Measurements from ENCODE around the gene ZFP57.

ZFP57 gene

GRCh38 chr6:29680904-29681303 lies at the start of gene ZFP57:
ZFP57 (minus strand) TSS chr6:29681152; CDS start chr6:29677003, 4,149 bp downstream.
- no peak for DNase-seq

GRCh38 chr6:29730575-29731126 lies 49.7 kb upstream of the ZFP57 start:
- DNase-seq: no peak

GRCh38 chr6:29729774-29730328 lies 48.9 kb upstream of the ZFP57 start:
- no peak for DNase-seq

DNA sequence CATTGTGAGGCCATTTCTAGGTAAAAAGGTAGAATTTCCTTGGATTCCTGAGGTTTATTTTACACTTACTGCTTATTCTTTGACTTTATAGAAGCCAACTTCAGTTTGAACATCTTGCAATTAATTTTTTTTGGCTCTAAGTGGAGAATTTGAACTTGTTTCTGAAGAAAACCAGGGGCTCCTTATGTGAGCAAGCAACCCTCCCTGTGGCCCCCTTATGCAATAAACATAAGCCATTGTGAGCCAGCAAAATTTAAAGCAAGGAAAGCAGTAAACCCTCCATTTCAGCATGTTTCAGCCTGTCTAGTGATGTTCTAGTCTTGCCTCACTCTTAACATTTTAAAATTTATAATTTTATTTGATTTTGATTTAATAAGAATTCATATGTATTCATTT lies 47.9 kb upstream of the ZFP57 start:
- no peak for DNase-seq

DNA sequence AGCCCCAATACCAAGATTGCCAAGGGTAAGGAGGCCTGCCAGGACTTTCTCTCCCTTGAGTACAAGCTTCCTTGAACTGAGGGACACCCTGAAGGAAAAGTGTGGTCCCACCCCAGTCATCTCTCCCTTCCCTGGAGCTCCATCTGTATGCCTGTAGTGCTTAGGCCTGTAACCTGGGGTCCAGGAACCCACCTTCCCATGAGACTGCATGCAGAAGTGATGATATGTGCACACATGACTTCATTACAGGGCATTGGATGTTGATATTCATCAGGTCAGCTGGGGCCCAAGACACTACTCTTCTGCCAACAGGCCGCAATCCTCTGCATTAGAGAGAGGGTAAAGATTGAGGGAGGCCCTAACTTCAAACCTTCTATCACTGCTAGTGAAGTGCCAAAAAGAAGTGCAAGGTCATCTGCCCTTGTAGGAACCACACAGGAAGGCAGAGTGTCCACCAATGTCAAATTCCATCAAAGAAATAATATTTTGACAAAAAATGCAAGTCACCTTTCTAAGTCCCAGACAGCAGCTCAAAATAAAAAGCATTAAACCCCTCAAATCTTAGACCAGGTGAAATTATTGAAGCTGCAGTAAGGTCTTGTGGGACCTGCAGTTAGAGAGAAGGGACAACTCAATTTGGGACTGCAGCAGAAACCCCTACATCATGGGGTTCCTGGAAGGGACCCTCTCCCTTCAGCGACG lies 47.4 kb upstream of the ZFP57 start:
- DNase-seq: no peak

GRCh38 chr6:29727637-29728036 lies 46.7 kb upstream of the ZFP57 start:
- no peak for DNase-seq

- DNase-seq: no peak
Measured at GRCh38 chr6:29726571-29727194, 45.7 kb upstream of the ZFP57 start.

DNA sequence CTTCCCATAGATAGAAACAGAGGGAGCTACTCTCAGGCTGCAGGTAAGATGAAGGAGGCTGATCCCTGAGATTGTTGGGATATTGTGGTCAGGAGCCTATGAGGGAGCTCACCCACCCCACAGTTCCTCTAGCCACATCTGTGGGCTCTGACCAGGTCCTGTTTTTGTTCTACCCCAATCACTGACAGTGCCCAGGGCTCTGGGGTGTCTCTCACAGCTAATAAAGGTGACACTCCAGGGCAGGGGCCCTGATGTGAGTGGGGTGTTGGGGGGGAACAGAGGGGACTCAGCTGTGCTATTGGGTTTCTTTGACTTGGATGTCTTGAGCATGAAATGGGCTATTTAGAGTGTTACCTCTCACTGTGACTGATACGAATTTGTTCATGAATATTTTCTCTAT lies 45.0 kb upstream of the ZFP57 start:
- no peak for DNase-seq

- DNase-seq: no peak
Measured at GRCh38 chr6:29724937-29725869, 44.3 kb upstream of the ZFP57 start.

DNA sequence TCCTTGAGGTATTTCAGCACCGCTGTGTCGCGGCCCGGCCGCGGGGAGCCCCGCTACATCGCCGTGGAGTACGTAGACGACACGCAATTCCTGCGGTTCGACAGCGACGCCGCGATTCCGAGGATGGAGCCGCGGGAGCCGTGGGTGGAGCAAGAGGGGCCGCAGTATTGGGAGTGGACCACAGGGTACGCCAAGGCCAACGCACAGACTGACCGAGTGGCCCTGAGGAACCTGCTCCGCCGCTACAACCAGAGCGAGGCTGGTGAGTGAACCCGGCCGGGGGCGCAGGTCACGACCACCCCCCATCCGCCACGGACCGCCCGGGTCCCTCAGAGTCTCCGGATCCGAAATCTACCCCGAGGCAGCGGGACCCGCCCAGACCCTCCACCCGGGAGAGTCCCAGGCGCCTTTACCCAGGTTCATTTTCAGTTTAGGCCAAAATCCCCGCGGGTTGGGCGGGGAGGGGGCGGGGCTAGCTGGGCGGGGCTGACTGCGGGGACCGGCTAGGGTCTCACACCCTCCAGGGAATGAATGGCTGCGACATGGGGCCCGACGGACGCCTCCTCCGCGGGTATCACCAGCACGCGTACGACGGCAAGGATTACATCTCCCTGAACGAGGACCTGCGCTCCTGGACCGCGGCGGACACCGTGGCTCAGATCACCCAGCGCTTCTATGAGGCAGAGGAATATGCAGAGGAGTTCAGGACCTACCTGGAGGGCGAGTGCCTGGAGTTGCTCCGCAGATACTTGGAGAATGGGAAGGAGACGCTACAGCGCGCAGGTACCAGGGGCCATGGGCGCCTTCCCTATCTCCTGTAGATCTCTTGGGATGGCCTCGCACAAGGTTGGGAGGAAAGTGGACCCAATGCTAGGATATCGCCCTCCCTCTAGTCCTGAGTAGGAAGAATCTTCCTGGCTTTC lies 43.0 kb upstream of the ZFP57 start:
- no peak for DNase-seq

GRCh38 chr6:29723262-29723665 lies 42.3 kb upstream of the ZFP57 start, which contains the start of gene HLA-F:
HLA-F (plus strand) TSS chr6:29723434; CDS start chr6:29723464, 30 bp downstream.
- no peak for DNase-seq

- no peak for DNase-seq
Measured at GRCh38 chr6:29720863-29721262, 39.9 kb upstream of the ZFP57 start.

DNA sequence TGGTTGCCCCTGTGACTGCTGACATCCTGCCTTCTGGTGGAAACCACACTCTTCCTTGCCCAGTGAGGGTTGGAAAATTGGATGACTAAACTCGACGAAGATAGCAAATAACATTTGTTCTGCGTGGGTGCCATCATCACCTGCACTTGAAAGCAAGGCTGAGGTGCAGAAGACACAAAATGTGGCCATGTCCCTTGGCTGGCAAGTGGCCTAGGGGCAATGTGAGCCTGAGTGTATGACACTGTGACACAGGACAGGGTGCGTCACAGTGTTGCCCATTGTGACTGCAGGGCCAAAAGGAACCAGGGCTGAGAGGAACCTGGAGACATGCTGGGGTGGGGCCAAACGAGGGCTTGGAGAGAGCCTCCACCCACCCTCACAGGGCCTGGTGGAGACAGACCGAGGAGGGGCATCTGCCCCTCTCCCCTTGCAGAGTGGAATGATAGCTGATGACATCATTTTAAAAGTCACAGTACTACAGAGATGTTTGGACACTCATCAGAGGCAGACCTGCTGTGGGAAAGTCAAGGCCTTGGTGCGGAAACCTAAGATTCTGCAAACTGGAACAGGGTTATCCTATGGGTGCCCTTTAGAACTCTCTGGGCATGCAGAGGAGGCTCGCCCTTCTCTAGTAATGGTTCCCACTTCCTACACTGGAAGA lies 29.5 kb upstream of the ZFP57 start:
- DNase-seq: no peak

DNA sequence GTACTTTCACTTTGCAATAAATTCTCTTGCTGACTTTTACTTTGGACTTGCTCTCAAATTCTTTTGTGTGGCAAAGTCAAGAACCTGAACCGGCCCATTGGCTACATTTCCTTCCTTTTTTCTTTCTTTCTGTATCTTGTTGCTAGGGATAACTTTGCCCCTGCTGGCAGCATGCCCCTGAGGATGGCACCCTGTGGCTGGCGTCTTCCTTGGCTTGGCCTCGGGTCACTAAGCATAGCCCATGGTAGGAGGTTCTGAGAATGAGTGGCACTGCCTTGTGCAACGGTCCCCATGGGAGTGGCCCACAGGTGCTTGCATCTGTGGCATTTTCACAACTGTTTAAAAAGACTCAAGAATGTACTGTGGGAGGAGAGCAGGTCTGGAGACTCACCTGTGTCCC lies 28.2 kb upstream of the ZFP57 start:
- no peak for DNase-seq

DNA sequence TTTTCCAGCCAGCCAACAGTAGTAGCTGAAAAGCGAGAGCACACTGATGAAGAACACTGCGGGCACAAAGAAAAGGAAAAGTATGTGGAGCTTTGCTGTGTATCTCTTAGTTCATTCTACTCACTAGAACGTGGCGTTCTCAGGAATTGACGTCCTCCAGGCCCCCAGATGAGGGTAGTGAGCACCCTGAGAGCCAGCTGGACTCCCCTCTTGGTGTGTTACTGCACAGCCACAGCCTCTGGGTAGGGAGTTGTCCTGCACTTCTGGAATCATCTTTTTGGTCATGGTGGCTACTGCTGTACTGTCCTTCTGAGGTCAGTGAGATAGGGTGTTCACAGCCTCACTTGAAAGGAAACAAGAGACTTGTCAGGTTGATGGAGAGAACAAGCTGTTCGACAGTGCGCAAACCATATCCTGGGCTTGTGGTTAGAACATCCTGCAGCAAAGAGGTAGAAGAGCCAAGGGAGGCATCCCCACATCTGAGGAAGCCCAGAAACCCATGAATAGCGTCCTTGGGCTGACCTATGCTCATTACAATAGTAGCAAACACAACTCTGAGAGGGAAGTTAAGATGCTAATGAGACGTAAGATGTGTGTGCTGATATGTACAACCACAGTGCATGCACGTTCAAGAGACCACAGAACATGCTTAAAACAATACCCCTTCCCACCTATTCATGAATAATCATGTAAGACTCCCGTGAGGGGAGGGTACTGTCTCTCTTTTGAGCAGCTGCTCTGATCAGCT lies 27.7 kb upstream of the ZFP57 start:
- DNase-seq: no peak

DNA sequence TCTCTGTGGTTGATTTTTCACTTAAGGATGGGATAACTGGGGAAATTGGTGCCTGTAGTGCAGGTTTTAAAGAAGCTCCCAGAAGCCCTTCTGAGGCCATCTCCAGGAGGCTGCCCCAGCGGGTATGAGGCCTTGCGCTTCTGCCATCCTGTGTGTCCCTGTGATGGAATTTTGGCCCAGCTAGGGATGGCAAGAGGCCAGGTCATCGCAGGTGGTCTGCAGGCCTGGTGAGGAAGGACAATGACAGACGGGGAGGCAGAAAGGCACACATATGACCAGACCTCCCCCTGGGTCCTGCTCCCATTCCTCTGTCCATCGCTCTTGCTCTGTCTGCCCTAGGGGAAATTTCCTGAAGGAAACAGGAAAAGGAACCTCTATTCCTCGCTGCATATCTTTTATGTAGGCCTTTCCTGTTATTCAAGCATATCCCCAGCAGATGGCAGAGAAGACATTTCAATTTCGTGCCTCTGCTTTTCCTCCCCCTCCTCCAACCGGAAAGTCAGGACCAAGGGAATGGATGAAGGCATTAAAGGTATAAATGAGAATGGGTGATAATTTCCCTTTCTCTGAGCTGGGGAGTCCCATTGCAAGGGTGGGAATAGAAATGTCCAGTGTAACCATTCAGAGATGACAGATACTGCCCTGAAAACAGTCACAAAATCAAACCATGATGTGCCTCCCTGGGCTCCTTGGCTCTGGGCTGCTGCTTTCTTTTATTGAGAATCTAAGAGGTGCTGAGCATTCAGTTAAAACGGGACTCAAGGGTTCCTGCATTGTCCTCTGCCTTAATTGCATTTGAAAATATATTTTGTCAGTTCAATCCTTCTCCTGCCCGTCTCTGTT lies 24.7 kb upstream of the ZFP57 start:
- no peak for DNase-seq

- no peak for DNase-seq
Measured at GRCh38 chr6:29702519-29703103, 21.7 kb upstream of the ZFP57 start.

GRCh38 chr6:29696147-29697125 lies 15.5 kb upstream of the ZFP57 start:
- DNase-seq: no peak
